Ascending aorta (tissue), 2 donors: Measurements from ENCODE around the gene CIT. TPM values are rescaled to one million over a fixed set of nuclear protein-coding genes. Genes with fewer than 3 reads are reported as not detected.

Experiments
- DNase-seq, 2 donors: peaks; one replicate each; pipeline ENCODE4 v3.0.0-alpha.2; 2019; ENCODE audit warnings: low spot score in 2 of 2
- H3K27ac ChIP-seq, 2 donors: fragments of 200-600 bp; sonication (generic); one replicate each; pipeline ENCODE4 v1.5.1; 2016 to 2017; ENCODE audit warnings: mild to moderate bottlenecking in 1 of 2
- H3K27me3 ChIP-seq: fragments of 200-600 bp; sonication (generic); one replicate; pipeline ENCODE4 v1.5.1; 2017
- H3K36me3 ChIP-seq, 2 donors: fragments of 200-600 bp; sonication (generic); one replicate each; pipeline ENCODE4 v1.5.1; 2016
- H3K4me1 ChIP-seq, 2 donors: fragments of 200-600 bp; sonication (generic); one replicate each; pipeline ENCODE4 v1.5.1; 2016 to 2017; ENCODE audit warnings: mild to moderate bottlenecking in 1 of 2
- H3K4me3 ChIP-seq, 2 donors: fragments of 200-600 bp; sonication (generic); one replicate each; pipeline ENCODE4 v1.5.1; 2016 to 2017; ENCODE audit warnings: mild to moderate bottlenecking in 1 of 2
- H3K9me3 ChIP-seq, 2 donors: fragments of 200-600 bp; sonication (generic); one replicate each; pipeline ENCODE4 v1.5.1; 2016
- intact Hi-C: fragments of 100-400 bp; cut with DNase I; formaldehyde crosslinking; loops from one replicate; pipeline ENCODE4 v1.15.1; 2023
- total RNA-seq: library from RNA; depleted of rRNA; stranded (reverse); fragments of >200 nt; gene quantifications from one replicate; pipeline ENCODE4 v1.1.0, GENCODE V29; 2016
- TF ChIP-seq, protein P1 (sequence below), 3 experiments: fragments of 200-600 bp in 2 of 3; fragments of 450-650 bp in 1 of 3; sonication (generic) in 2 of 3; IDR thresholded peaks; one replicate each; pipeline ENCODE4 v1.5.1; 2016 to 2019; ENCODE audit warnings: antibody characterized with exemption in 3 of 3, mild to moderate bottlenecking in 1 of 3, moderate library complexity in 1 of 3

CIT gene
- total RNA-seq, 1 donor from 2014 or later, result 1.2 TPM

DNA sequence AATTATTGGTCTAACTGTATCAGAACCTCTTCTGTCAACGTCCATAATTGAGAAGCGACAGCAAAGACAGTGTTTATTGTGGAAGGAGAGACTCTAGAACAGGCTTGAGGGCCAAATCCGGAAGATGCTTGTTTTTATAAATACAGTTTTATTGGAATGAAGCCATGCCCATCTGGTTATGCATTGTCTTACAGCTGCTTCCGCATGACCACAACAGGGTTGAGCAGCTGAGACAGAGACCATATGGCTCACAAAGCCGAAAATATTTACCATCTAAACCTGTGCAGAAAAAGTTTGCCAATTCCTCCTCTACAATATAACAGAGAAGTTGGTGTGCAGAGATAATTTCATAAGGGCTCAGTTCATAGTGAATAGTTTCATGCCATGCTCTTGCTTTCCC lies 184.7 kb downstream of the CIT start:
- no peak for DNase-seq
- no peaks in the 10 kb centered on the region for H3K36me3 ChIP-seq
- H3K27me3 ChIP-seq, result no peaks in the 10 kb centered on the region
- intact Hi-C loops, result no loop called here
- H3K9me3 ChIP-seq, result no peaks in the 10 kb centered on the region
- H3K4me1 ChIP-seq, result peaks cover 0 to 3% of the 10 kb centered on the region in 2 donors
- H3K4me3 ChIP-seq, result no peak overlapping the region
- H3K27ac ChIP-seq, result peak overlapping the region in 1 of 2 donors; percentile 50
- TF ChIP-seq, protein P1, sequence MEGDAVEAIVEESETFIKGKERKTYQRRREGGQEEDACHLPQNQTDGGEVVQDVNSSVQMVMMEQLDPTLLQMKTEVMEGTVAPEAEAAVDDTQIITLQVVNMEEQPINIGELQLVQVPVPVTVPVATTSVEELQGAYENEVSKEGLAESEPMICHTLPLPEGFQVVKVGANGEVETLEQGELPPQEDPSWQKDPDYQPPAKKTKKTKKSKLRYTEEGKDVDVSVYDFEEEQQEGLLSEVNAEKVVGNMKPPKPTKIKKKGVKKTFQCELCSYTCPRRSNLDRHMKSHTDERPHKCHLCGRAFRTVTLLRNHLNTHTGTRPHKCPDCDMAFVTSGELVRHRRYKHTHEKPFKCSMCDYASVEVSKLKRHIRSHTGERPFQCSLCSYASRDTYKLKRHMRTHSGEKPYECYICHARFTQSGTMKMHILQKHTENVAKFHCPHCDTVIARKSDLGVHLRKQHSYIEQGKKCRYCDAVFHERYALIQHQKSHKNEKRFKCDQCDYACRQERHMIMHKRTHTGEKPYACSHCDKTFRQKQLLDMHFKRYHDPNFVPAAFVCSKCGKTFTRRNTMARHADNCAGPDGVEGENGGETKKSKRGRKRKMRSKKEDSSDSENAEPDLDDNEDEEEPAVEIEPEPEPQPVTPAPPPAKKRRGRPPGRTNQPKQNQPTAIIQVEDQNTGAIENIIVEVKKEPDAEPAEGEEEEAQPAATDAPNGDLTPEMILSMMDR (IDR thresholded peaks at IDR 0.05), result no peak

DNA sequence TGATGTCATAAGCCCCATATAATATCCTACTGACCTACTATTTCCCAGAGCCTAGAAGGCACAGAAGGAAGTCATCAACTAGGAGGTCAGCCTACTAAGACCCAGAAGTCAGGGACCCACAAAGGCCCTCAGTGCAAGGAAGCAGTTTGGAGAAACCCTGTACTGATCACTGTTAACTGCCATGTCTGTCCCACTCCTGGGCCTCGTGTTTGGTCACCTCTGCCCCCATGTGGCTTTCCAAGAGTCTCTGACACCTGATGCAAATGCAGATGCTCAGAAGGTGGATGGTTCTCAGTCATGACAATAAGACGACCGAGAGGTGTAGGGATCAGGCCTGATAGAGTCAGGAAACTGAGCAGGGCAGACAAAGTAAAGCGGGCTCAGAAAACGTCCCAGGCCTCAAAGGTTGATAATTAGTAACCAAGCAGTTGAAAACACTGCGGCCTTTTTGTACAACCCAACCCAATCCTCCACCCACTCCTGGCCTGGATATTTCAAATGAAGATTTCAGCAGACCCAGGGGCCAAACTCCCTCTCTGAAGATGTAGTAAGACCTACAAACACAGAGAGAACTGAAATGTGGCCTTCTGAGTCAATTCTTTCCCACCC lies 185.8 kb downstream of the CIT start:
- Histone ChIP-seq H3K27me3 (no peaks in the 10 kb centered on the region), H3K4me3 (no peak overlapping the region), H3K9me3 (no peaks in the 10 kb centered on the region), H3K27ac (no peak overlapping the region), H3K36me3 (no peaks in the 10 kb centered on the region), H3K4me1 (peaks cover 0 to 3% of the 10 kb centered on the region in 2 donors)
- no peak for DNase-seq
- TF ChIP-seq, protein P1 (IDR thresholded peaks at IDR 0.05), result no peak
- intact Hi-C loops, result no loop called here

DNA sequence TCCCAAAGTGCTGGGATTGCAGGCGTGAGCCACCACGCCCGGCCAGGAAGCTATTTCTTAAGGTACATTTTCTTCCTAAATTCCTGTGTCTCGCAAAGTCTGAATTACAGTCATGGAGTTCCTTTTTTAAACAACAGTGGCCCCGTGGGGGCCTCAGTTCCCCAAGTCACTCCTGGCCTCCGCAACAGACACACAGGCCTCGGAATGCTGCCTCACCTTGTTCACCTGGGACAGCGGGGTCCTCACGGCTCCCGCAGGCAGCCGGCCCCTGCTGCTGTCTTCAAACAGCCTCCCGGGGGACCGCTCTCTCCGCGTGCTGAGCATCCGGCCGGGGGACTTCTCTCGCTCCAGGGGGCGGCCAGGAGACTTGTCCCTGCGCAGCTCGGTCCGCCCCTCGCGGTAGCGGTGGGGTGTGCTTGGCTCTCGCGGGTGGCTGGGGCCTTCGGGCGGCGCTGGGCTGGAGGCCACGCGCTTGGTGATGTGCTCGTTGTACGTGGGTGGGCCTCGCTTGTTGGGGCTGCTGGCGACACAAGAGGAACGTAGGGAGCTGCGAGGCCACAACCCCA lies 187.1 kb downstream of the CIT start:
- peaks cover 0 to 3% of the 10 kb centered on the region in 2 donors for H3K4me1 ChIP-seq
- intact Hi-C loops, result no loop called here
- H3K4me3 ChIP-seq, result no peak overlapping the region
- no peaks in the 10 kb centered on the region for H3K27me3 ChIP-seq
- TF ChIP-seq, protein P1 (IDR thresholded peaks at IDR 0.05), result no peak
- H3K9me3 ChIP-seq, result no peaks in the 10 kb centered on the region
- no peaks in the 10 kb centered on the region for H3K36me3 ChIP-seq
- H3K27ac ChIP-seq, result no peak overlapping the region
- DNase-seq, result no peak

DNA sequence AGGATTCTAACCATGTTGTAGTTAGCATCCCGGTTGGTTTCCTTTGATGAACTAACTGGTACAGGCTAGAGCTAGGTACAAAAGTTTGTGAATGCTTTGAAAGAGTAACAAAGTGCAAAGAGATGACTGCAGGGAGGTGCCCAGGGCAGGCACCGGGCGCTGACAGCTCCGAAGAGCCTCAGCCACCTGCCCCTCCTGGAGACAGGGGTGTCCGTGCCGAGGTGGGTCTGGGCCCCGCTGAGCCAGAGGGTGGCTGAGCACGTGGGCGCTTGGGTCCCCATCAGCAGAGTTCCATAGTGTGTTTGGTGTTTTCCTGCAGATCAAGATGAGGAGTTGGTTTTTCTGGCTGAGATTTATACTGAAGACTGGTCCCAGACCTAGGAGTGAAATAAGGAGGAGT lies 189.2 kb downstream of the CIT start:
- DNase-seq, result no peak
- TF ChIP-seq, protein P1 (IDR thresholded peaks at IDR 0.05), result no peak
- Histone ChIP-seq H3K27me3 (no peaks in the 10 kb centered on the region), H3K4me3 (no peak overlapping the region), H3K4me1 (peaks cover 0 to 2% of the 10 kb centered on the region in 2 donors), H3K9me3 (no peaks in the 10 kb centered on the region), H3K27ac (no peak overlapping the region), H3K36me3 (no peaks in the 10 kb centered on the region)
- intact Hi-C loops, result no loop called here

DNA sequence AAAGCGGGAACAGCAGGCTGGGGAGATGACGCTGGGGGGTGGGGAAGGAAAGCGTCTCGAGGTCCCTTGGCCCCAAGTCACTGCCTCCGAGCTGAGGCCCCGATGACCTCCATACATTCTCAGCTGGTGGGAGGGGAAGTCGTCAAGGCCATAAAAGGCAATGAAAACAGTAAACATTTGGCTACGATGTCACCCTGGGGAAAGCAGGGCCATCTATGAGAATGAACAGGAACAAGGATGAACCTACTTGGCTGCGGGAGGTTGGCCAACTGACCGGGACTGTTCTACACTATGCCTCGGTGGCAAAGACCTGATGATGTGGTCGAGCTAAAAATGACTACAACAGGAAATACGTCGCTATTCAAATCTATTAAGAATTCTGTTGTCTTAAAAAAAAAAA lies 189.7 kb downstream of the CIT start:
- TF ChIP-seq, protein P1 (IDR thresholded peaks at IDR 0.05), result no peak
- intact Hi-C loops, result no loop called here

More for the DNA sequence above, 189.7 kb downstream of the CIT start:
- H3K36me3 ChIP-seq, result no peaks in the 10 kb centered on the region
- H3K9me3 ChIP-seq, result no peaks in the 10 kb centered on the region
- no peaks in the 10 kb centered on the region for H3K27me3 ChIP-seq
- no peak overlapping the region for H3K4me3 ChIP-seq
- peaks cover 0 to 3% of the 10 kb centered on the region in 2 donors for H3K4me1 ChIP-seq
- H3K27ac ChIP-seq, result no peak overlapping the region
- DNase-seq, result no peak
